Lung microvascular endothelial cell (primary cell): Measurements from ENCODE around the gene CRISPLD2. TPM values are rescaled to one million over a fixed set of nuclear protein-coding genes. Genes with fewer than 3 reads are reported as not detected.

ENCODE experiments used
- DNase-seq, 2 donors: peaks; one replicate each; pipeline versions ENCODE4 v3.0.0 to v3.0.0-alpha.2; 2010; ENCODE audit warnings: low read depth in 2 of 2
- total RNA-seq: library from RNA; depleted of rRNA; stranded (reverse); fragments of >200 nt; gene quantifications from 2 replicates; pipeline ENCODE4 v1.2.1, GENCODE V29; 2014

The CRISPLD2 gene
- under 0.01 and 0.20 TPM in 2 replicates for total RNA-seq

GRCh38 chr16:84819644-84820304, at the start of gene CRISPLD2:
Gene CRISPLD2, plus strand, starts transcription at chr16:84819985. Its CDS starts 18,511 bp downstream, at chr16:84838496.
- DNase-seq, result peak; percentile 75 to 80

GRCh38 chr16:84773312-84773711, 46.5 kb upstream of the CRISPLD2 start:
- no peak for DNase-seq

GRCh38 chr16:84774810-84775209, 45.0 kb upstream of the CRISPLD2 start:
- DNase-seq, result peak; percentile 83 to 92

DNA sequence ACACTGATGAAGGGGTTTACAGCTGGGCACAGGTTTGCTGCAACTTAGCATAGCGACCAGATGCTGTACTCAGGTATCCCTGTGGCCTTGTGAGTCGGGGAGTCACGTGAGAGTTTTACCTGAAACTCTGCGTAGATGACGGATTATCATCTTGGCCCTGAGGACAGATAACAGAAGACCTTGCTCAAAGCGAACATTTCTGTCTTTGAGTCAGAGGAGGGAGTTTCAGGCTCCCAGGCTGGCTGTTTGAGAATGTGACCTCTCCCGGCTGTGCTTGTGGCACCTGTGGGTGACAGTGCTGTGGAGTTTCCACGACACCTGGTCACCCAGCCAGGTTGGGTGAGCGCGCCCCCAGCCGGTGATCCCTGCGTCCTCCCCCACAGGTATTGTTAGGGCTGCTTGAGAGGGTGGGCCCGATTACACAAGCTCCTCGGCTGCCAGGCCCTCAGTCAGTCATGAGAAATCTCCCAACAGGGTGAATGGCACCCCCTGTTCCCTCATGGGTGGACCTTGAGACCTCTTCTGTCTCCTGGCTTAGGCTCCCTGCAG, 44.4 kb upstream of the CRISPLD2 start:
- DNase-seq, result no peak

GRCh38 chr16:84777435-84777834, 42.4 kb upstream of the CRISPLD2 start:
- no peak for DNase-seq

DNA sequence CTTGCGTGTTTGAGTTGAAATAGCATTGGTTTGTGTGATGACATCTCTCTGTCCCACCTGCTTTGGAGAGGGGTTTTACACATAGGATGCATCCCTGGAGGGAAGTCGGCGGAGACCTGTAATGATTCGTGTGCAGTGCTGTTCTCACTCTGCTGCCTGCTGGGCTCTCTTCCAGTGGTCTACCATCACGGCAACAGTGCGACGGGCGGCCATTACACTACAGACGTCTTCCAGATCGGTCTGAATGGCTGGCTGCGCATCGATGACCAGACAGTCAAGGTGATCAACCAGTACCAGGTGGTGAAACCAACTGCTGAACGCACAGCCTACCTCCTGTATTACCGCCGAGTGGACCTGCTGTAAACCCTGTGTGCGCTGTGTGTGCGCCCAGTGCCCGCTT, 41.1 kb upstream of the CRISPLD2 start:
- no peak for DNase-seq

DNA sequence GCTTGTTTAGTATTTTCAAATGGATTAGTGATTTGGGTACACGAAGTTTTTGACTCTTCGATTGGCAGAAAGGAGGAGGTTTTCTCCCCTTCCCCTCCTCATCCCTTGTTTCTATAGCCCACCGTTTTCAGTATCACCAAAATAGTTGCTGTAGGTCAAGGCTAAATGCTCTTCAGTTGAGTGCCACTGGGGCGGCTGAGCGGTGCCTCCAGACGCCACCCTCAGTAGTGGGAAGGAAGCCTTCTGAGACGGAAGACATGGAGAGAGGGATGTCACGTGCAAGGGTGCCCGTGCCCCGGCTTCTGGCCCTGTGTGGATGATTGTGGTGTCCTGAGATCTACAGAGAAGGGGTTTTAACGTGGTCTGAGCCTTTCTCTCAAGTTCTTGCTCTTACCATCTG, 39.7 kb upstream of the CRISPLD2 start:
- DNase-seq, result no peak

DNA sequence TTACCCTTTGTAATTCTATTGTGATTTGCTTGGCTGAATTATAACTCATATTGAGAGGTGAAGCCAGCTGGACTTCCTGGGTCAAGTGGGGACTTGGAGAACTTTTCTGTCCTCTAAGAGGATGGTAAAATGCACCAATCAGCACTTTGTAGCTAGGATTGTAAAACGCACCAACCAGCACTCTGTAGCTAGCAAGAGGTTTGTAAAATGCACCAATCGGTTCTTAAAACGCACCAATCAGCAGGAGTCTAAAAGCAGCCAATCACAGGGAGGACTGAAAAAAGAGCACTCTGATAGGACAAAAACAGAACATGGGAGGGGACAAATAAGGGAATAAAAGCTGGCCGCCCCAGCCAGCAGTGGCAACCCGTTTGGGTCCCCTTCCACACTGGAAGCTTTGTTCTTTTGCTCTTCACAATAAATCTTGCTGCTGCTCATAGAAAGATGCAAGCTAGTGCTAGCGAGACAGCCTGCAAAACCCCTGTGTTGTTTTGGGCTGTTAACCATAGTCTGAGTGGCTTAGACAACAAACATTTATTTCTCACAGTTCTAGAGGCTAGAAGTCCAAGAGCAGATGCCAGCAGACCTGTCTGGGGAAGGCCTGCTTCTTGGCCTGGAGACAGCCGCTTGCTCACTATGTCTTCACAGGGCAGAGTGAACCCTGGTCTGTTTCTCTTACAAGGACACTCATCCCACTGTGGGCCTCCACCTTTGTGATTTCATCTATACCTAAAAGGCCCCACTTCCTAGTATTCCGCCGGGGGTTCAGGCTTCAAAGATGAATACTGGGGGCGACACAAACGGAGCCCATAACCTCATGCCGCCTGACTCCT, 39.0 kb upstream of the CRISPLD2 start:
- no peak for DNase-seq

- DNase-seq, result no peak
Observed at GRCh38 chr16:84782846-84783245, 36.9 kb upstream of the CRISPLD2 start.

DNA sequence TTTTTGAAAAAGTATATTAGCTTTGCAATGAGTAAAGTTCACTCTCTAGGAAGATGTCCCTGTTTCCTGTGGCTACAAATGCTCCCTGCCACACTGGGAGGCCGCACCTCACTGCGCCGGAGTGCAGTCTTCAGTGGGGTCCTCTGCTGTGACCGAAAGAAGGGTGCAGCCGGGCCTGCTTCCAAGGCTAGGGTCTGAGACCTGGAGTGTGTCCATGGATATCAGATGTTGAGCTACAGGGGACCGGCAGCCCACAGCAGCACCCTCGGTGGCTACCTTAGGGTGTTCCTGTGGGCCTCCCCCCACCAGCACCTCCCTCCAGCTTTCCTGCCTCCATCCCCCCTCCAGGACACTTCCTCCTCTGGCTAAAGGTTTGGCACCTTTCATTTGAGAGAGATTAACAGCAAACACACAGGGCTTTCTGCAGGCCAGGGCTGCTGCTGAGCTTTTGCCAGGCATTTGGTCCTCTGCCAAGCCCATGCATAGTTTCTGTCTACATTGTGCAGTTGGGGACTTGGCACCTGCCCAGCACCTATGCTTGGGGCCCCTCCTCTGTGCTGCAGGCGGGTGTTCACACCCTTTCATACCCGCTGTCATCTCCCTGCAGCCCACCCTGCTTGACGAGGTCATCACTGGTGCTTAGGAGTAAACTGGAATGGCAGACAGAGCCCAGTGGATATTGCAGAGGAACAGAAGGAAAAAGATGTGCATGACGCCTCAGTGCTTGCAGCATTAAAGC, 33.8 kb upstream of the CRISPLD2 start:
- peak; percentile 31 to 77 for DNase-seq

DNA sequence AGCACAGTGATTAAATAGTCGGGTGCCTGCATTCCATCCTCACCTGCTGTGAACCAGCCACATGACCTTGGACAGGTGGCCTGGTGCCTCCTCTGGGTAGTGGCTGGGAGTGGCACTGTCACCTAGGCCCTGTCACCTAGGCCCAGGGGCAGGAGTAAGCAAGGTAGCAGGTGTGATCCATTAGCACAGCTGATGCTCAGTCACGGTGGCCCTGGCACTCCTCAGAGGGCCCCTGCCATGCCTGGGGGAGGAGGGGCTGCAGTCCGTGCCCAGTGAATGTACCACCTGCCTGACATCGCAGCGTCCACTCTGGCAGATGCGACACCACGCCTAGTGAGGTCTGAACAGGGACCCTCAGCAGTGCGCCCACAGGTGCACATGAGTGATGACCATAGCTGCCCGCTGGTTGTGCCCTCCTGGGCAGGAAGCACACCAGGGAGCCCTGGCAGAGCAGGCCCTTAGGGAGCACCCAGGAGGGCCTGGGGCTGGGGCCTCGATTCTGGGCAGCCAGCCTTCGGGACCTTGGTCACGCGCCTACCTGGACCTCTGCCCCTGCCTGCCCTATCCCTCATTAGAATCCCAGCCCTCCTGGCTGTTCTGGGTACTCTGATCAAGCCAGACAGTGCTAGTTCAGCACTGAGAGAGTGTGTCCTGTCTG, 33.1 kb upstream of the CRISPLD2 start:
- DNase-seq, result no peak

DNA sequence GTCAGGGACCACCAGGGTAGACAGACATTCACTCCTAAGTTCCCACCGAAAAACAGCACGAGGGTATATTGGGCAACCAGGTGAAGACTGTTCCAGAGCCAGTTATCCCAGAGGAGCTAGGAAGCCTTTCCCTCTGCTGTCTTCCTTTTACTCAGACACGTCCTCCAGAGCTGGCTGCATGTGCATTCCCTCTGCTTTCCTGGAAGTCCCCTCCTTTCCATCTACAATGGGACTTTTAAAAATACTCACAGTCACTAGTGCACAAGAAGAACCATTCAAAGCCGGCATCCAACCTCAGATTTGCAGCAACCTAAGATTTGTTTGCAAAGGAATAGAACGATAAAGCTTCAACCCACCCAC, 32.5 kb upstream of the CRISPLD2 start:
- no peak for DNase-seq

GRCh38 chr16:84788920-84789391, 30.8 kb upstream of the CRISPLD2 start:
- no peak for DNase-seq

DNA sequence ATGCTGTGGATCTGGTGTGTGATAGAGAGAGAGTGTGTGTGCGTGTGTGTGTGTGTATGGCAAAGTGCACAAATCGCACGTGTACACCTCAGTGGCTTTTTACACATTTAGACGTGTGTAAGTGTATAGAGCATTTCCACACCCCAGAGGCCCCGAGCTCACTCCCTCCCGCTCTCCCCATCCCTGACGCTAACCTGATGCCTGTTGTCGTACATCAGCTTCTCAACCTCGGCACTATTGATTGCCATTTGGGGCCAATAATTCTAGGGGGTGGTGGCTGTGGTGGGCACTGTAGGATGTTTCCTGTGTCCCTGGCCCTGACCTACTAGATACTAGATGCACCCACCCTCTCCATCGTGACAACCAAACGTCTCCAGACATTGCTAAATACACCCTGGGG, 30.4 kb upstream of the CRISPLD2 start:
- DNase-seq, result no peak

- no peak for DNase-seq
Observed at GRCh38 chr16:84790301-84790700, 29.5 kb upstream of the CRISPLD2 start.

DNA sequence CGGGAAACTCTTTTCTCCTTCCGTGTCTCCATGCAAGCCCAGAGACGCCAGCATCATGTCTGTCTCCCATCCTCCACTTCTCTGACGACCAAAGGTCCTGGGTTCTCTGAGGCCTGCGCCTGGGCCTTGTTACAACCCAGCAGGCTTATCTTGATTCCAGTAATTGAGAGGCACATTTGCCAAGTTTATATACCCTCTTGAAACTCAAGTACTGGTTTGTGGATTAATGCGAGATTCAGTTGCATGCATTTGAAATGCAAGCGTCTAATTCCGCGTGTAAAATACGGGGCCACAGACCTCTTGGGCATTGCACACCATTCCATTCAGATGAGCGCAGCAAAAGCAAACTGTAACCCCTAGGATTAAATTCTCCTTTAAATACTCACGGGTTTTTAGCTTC, 28.7 kb upstream of the CRISPLD2 start:
- no peak for DNase-seq

GRCh38 chr16:84791501-84791900, 28.3 kb upstream of the CRISPLD2 start:
- no peak for DNase-seq

DNA sequence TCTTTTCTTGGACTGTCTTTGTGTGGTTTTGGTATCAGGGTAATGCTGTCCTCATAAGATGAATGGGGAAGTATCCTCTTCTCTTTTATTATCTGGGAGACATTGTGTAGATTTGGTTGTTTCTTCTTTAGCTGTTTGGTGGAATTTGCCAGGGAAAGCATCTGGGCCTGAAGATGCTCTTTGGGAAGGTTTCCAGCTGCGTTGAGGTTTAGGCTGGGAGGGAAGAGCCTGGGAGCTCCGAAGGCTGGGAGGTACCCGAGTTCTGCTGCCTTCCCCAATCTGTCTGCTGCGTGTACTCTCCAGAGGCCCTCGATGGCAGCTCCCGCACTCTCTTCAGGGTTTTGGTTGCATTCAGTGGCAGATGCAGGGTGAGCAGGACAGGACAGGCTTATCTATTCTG, 25.6 kb upstream of the CRISPLD2 start:
- DNase-seq, result no peak

DNA sequence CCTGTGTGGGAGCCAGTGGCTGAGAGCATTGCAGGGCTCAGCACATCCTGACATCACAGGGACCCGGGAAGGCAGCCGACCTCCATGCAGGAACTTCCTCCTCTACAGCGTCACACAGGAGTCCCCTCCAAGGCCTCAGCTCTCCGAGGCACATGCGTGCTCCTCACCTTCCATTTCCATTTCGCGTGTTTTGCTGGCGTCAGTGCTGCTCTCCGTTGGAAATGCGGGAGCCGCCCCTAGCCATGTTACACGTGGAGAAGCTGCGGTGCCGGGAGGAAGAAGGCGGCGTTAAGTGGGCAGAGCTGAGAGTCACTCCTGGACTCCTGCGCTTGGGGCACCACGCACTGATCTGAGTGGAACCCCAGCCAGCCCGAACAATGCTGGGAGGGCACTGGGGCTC, 25.2 kb upstream of the CRISPLD2 start:
- DNase-seq, result no peak

DNA sequence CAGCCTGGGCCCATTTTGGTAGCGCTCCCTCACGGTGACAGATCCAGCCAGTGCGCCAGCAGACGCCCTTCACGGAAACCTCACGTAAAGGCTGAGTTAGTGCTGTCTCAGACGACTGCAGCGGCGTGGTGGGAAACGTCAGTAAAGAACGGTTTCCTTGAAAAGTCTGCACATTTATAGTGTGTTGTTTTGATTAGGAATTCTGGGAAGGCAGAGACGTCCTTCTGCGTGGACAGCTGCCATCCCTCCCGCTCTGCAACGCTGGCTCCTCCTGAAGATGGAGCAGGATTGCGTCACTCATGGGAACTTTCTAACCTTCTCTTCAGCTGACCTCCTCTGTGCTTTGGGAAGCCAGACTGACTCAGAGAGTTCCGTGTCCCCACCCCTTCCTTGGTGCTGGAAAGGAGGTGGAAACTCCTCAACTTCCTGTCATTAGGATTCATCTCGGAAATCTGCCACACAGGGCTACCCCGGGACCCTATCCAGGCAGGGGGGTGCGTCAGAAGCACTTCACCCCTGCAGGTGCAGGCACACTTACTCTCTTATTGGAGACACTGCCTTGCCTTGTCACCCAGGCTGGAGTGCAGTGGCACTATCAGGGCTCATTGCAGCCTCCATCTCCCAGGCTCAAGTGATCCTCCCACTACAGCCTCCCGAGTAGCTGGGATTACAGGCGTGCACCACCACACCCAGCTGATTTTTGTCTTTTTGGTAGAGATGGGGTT, 24.3 kb upstream of the CRISPLD2 start:
- DNase-seq, result peak in 1 of 2 donors; percentile 86
